GM10248 (cell line): Measurements from ENCODE around the gene EHD4.

Experiments
- CTCF ChIA-PET: fragments of 300-600 bp; sonication (Branson Sonifier 250); formaldehyde crosslinking; extraction: SDS; loops from one replicate; lab custom pipeline; 2021; ENCODE audit warnings: antibody characterized with exemption; lab: Yijun Ruan, JAX
- POLR2A ChIA-PET: fragments of 350-650 bp; sonication (Branson Sonifier 250); formaldehyde crosslinking; extraction: SDS; loops from one replicate; lab custom pipeline; 2020; ENCODE audit warnings: antibody characterized with exemption; lab: Yijun Ruan, JAX
- DNase-seq: peaks from one replicate; pipeline ENCODE4 v3.0.0; 2012; ENCODE audit errors: extremely low spot score
- TF ChIP-seq, protein P1 (sequence below): IDR thresholded peaks from 2 replicates; pipeline ENCODE4 v1.5.1; 2012; ENCODE audit warnings: mild to moderate bottlenecking, low read depth; ENCODE audit errors: extremely low read depth, missing control alignments, control extremely low read depth

Gene EHD4

DNA sequence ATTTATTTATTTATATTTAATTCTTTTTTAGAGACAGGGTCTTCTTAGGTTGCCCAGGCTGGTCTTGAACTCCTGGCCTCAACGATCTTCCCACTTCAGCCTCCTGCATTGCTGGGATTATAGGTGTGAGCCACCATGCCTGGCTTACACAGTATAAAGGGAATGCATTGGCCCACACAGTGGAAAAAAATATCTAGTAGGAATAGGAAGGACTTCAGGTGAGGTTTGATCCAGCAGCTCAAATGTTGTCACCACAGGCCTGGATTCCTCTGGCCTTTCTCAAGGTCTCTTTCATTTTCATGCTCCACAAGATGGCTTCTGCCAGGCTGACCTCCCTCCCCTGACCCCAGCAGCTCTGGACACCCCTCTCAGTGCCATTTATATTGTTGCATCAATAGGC lies 76.4 kb downstream of the EHD4 start:
- TF ChIP-seq, protein P1, sequence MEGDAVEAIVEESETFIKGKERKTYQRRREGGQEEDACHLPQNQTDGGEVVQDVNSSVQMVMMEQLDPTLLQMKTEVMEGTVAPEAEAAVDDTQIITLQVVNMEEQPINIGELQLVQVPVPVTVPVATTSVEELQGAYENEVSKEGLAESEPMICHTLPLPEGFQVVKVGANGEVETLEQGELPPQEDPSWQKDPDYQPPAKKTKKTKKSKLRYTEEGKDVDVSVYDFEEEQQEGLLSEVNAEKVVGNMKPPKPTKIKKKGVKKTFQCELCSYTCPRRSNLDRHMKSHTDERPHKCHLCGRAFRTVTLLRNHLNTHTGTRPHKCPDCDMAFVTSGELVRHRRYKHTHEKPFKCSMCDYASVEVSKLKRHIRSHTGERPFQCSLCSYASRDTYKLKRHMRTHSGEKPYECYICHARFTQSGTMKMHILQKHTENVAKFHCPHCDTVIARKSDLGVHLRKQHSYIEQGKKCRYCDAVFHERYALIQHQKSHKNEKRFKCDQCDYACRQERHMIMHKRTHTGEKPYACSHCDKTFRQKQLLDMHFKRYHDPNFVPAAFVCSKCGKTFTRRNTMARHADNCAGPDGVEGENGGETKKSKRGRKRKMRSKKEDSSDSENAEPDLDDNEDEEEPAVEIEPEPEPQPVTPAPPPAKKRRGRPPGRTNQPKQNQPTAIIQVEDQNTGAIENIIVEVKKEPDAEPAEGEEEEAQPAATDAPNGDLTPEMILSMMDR: no peak
- no peak for DNase-seq
- ChIA-PET POLR2A (no interaction called here), CTCF (interaction anchor here (1.1 to 2.3 kb wide), 2 partner anchors 9 to 17 kb away, joined by 3 to 20 read pairs; no protein-coding TSS in a partner anchor)

DNA sequence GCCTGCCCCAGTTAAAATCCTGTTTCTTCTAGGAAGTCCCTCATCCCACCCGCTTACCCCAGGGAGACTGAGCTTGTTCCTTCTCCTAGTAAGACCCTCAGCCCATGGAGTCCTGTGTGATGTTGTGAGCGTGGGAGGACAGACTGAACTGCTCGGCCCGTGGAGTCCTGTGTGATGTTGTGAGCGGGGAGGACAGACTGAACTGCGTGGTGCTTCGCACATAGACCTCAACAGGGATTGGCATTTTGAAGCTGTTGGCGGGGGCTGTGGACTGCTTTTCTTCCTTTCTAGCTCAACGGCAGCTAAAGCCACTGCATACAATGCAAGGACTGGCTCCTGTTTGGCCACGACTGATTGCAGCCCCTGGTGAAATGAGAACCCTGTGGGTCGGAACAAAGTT lies 76.9 kb downstream of the EHD4 start:
- DNase-seq: no peak
- TF ChIP-seq, protein P1: no peak
- ChIA-PET CTCF (interaction anchor here (1.1 to 2.3 kb wide), 4 partner anchors 9 to 336 kb away, joined by 3 to 20 read pairs (median 4); partner anchors contain the start of gene TYRO3), POLR2A (no interaction called here)

DNA sequence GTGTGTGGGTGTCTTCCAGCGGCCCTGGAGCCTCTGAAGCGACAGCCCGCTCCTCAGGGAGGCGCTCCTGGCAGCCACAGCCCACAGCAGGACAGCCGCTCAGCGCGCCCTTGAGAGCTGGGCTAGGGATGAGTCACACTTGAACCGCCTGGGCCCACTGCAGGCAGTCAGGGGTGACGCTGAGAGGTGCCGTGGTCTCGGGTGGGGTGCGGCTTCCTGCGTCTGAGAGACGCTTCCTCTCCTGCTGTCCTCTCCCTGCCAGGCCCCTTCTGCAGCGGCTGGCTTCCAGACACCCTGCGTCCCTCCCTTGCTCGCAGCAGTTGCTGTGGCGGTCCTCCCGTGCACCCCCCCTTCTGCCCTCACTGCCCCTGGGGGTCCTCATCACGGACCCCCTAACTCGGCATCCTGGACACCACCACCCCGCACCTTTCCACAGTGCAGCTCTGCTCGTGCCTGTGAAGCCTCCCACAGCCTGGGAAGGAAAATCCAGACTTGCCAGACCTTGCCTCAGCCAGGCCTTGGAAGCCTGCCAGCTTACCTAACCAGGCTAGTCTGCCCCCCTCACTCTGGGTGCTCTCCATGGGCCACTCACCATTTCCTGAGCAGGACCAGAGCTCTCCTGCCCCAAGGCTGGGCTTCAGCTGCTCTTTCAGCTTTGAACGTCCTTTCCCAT lies 77.4 kb downstream of the EHD4 start:
- ChIA-PET POLR2A (no interaction called here), CTCF (interaction anchor here (0.9 to 2.3 kb wide), 5 partner anchors 10 to 335 kb away, joined by 3 to 20 read pairs (median 4); partner anchors contain the start of gene TYRO3)
- DNase-seq: peak; percentile 91
- TF ChIP-seq, protein P1: peak; percentile 30

DNA sequence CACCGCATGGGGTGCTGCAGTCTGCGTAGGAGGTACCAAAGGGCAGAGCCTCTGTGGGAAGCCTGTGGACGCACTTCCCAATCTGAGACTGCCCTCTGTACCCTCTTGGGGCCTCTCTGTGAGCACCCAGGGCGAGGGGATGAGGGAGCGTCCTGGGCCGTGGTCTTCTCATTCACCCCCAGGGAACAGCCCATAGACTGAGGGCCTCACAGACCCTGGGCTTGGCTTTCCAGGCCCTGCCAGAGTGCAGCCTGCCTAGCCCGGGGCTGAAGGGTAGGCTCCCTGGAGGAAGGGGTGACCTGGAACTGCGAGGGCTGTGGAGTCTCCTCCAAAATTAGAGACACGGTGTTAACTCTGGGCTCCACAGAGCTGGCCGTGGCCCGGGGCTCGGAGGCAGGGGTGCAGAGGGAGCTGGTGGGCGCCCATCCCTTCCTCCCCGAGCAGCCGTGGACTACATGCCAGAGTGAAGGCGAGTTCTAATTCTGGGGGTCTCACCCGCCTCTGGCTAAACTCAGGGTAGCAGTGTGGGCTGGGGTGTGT lies 78.0 kb downstream of the EHD4 start:
- TF ChIP-seq, protein P1: no peak
- CTCF ChIA-PET: interaction anchor here (0.9 to 2.3 kb wide), 4 partner anchors 10 to 335 kb away, joined by 3 to 20 read pairs (median 4); partner anchors contain the start of gene TYRO3
- POLR2A ChIA-PET: no interaction called here
- DNase-seq: no peak

DNA sequence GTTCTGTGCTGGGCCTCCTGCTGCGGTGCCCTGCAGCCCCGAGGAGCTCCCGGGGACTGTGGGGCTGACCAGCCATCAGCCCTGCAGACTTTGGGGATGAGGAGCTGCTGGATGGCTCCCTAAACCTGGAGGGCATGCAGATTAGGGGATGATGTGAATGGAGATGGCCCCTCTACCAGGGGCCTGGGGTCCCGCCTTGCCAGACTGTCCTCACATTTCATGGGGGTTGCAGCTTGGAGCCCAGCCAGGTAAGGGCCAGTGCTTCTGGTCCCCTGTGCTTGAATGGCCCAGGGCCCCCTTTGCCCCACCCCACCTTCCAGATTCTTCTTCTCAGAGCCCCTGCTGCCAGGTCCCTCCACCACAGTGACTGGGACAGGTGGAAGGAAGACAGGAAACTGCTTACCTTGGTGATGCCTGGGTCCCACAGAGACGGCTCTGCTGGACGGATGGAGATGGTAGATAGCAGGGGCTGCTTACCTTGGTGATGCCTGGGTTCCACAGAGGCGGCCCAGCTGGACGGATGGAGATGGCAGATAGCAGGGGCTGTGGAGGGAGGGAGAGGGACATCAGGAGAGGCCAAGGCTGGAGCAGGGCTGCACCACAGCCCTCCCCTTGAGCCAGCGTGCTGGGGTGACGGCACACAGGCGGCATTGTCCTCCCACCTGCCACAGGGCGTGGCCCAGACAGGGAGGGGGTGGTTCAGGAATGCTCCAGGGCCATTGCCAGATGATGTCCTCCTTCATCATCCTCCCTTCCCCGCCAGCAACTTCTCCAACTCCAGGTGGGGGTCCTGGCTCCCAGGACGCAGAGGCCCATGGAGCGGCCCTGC lies 78.7 kb downstream of the EHD4 start, which contains the start of gene SPTBN5:
TSS of gene SPTBN5 (minus strand) at position 632 of the 829 bp plus-strand sequence. CDS start at position 76, 556 bp downstream.
- ChIA-PET CTCF (interaction anchor here (0.7 to 2.8 kb wide), 4 partner anchors 8 to 24 kb away, joined by 3 to 11 read pairs (median 6); no protein-coding TSS in a partner anchor), POLR2A (no interaction called here)
- DNase-seq: no peak
- TF ChIP-seq, protein P1: no peak
